Activated T-helper 1 cell treated with anti-CD3 and anti-CD28 coated beads, Interleukin-12 subunit alpha, Interleukin-12 subunit beta, Interleukin-2, Interleukin-4 antibody, amounts not matched to agents 30 ng/mL and 10 ng/mL and 1 ng/mL, durations not matched to agents 14 hours and 24 hours and 36 hours (primary cell): Measurements from ENCODE around the gene ZNF205. TPM values are rescaled to one million over a fixed set of nuclear protein-coding genes. Genes with fewer than 3 reads are reported as not detected.
"Not testable (repeated sequence)": the region's sequence is repeated elsewhere in the genome, so short reads cannot be mapped to it uniquely, and the experiment has no call there.

Experiments
- DNase-seq: peaks from one replicate; pipeline ENCODE4 v3.0.0; 2021; ENCODE audit warnings: low spot score
- H3K27ac Mint-ChIP-seq: one replicate; pipeline ENCODE4 v1.8.0; 2021; ENCODE audit warnings: mild to moderate bottlenecking, mixed read lengths
- H3K27me3 Mint-ChIP-seq: one replicate; pipeline ENCODE4 v1.8.0; 2022; ENCODE audit warnings: mild to moderate bottlenecking, moderate library complexity, mixed read lengths; ENCODE audit not compliant: insufficient read depth
- H3K36me3 Mint-ChIP-seq: one replicate; pipeline ENCODE4 v1.8.0; 2021; ENCODE audit warnings: low read depth, mixed read lengths
- H3K4me1 Mint-ChIP-seq: one replicate; pipeline ENCODE4 v1.8.0; 2021; ENCODE audit warnings: low read depth, mixed read lengths
- H3K4me3 Mint-ChIP-seq: one replicate; pipeline ENCODE4 v1.8.0; 2021; ENCODE audit warnings: mild to moderate bottlenecking, moderate library complexity, mixed read lengths
- H3K9me3 Mint-ChIP-seq: one replicate; pipeline ENCODE4 v1.8.0; 2021; ENCODE audit warnings: mixed read lengths
- intact Hi-C: fragments of 100-400 bp; cut with micrococcal nuclease; formaldehyde crosslinking; loops from one replicate; pipeline ENCODE4 v1.15.1; 2024
- total RNA-seq: library from RNA; stranded (reverse); gene quantifications from 2 replicates; pipeline ENCODE4 v1.2.3, GENCODE V29; 2022

The ZNF205 gene
- total RNA-seq, 1 donor from 2014 or later: 0.39 TPM

- no peaks in the 10 kb centered on the region for H3K36me3 Mint-ChIP-seq
- peaks cover 18% of the 10 kb centered on the region for H3K27me3 Mint-ChIP-seq
- H3K27ac Mint-ChIP-seq: no peak overlapping the region
- H3K4me1 Mint-ChIP-seq: peaks cover 57% of the 10 kb centered on the region
- no peak overlapping the region for H3K4me3 Mint-ChIP-seq
- no peak for DNase-seq
- peaks cover 3% of the 10 kb centered on the region for H3K9me3 Mint-ChIP-seq
- intact Hi-C loops: no loop called here
These were observed 42.8 kb downstream of the ZNF205 start for GRCh38 chr16:3155181-3155580.

DNA sequence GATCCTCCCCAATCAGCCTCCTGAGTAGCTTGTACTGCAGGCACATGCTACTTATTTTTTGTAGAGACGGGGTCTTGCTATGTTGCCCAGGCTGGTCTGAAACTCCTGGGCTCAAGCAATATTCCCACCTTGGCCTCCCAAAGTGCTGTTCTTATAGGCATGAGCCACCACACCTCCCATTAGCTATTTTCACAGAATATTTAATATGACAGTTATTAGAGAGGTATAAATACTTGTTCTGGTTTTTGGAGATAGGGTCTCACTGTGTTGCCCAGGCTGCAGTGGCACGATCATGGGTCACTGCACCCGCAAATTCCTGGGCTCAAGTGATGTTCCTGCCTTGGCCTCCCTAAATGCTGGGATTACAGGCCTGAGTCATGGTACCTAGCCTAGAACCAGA is 43.6 kb downstream of the ZNF205 start:
- peaks cover 18% of the 10 kb centered on the region for H3K27me3 Mint-ChIP-seq
- intact Hi-C loops: no loop called here
- H3K4me3 Mint-ChIP-seq: no peak overlapping the region
- no peak for DNase-seq
- no peak overlapping the region for H3K27ac Mint-ChIP-seq
- no peaks in the 10 kb centered on the region for H3K36me3 Mint-ChIP-seq
- H3K4me1 Mint-ChIP-seq: peaks cover 51% of the 10 kb centered on the region
- H3K9me3 Mint-ChIP-seq: peaks cover 3% of the 10 kb centered on the region

DNA sequence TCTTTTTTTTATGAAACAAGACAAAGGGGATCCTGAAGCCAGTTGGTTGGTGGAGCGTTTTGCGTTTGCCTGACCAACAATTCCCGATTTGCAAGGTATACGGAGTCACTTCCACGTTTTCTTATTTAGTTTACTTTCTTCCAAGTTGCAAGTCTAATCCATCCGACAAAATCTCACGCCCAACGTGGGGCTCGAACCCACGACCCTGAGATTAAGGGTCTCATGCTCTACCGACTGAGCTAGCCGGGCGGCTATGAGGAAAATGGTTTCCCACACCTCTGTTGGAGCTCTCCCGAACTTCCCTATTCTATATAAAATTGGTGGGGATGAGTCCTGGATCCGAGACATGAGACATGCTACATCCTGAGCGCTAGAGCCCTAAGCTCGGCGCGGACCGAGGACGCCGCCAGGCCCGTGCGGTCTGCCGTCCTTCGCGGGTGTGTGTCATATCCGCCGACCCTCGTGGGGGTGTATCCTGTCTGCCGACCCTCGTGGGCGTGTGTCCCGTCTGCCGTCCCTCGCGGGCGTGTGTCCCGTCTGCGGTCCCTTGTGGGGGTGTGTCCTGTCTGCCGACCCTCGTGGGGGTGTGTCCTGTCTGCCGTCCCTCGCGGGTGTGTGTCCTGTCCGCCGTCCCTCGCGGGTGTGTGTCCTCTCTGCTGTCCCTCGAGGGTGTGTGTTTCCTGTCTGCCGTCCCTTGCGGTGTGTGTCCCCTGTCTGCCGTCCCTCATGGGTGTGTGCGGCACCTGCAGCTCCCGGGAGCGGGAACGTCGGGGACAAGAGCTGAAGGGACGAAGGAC is 45.0 kb downstream of the ZNF205 start:
- H3K36me3 Mint-ChIP-seq: no peaks in the 10 kb centered on the region
- peak; percentile 36 for DNase-seq
- H3K27ac Mint-ChIP-seq: peak overlapping the region; percentile 82
- peaks cover 3% of the 10 kb centered on the region for H3K9me3 Mint-ChIP-seq
- H3K4me3 Mint-ChIP-seq: peak overlapping the region; percentile 81
- intact Hi-C loops: loop anchor here (1.0 to 2.0 kb wide), 3 partner anchors 7 to 57 kb away; no protein-coding TSS in a partner anchor
- H3K27me3 Mint-ChIP-seq: peaks cover 19% of the 10 kb centered on the region
- peaks cover 43% of the 10 kb centered on the region for H3K4me1 Mint-ChIP-seq

DNA sequence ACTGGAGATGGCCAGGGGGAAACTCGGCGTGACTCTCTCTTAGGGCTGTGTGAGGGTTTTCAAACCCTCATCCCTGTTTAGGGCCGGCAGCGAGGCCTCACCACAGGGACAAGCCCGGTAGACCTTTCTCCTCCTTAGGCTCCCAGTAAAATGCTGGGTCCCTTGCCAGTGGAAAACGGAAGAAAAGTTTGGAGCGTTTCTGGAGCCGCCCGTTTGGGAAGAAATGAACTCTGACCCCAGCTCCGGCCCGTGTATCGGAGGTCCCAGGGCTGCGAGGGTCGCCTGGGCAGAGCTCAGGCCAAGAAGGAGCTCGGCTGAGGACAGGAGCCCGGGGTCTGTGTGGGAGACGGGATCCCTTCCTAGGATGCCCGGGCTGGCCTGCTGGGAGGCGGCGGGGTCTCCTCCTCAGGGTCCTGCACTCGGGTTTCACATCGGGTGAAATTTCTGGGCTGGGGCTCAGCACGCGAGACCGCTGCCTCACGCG is 45.7 kb downstream of the ZNF205 start:
- no peak for DNase-seq
- peak overlapping the region; percentile 81 for H3K4me3 Mint-ChIP-seq
- H3K4me1 Mint-ChIP-seq: peaks cover 37% of the 10 kb centered on the region
- H3K36me3 Mint-ChIP-seq: no peaks in the 10 kb centered on the region
- peaks cover 15% of the 10 kb centered on the region for H3K27me3 Mint-ChIP-seq
- H3K9me3 Mint-ChIP-seq: peaks cover 3% of the 10 kb centered on the region
- intact Hi-C loops: loop anchor here (1.0 to 2.0 kb wide), 3 partner anchors 8 to 57 kb away; no protein-coding TSS in a partner anchor
- H3K27ac Mint-ChIP-seq: peak overlapping the region; percentile 82

DNA sequence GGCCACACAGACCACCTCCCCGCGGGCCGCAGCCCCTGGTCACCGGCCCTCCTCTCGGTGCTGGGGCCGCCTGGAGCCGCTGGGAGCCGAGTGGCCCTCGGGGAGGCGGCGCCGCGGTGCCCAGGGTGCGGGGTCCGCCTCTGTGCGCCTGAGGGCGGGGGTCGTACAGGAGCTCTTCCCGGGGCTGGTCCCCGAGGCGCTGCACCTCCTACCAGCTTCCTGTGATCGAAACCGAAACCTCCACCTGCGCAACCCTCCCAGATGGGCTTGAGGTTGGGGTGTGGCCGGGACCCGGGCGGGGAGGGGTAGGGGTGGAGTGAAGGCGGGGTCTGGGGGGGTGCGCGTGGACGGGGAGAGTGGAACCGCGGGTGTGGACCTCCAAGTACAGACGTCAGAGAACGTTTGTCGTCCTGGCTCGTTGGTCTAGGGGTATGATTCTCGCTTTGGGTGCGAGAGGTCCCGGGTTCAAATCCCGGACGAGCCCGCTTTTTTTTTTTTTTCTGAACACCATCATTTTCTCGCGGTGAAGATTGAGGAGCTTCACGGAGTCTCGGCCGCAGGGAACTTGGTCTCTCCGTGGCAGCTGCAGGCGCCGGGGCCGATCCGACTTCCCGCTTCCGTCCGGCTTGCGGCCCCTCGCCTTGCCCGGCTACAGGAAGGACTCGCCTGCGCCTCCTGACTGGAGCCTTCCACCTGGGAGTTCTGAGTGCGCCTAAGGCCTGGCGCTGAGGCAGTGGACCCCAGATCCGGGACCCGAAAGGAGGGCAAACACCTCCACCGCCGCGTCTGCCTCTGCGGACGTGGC is 46.3 kb downstream of the ZNF205 start:
- Mint-ChIP-seq H3K4me1 (peaks cover 41% of the 10 kb centered on the region), H3K27ac (peak overlapping the region; percentile 94), H3K9me3 (peaks cover 3% of the 10 kb centered on the region), H3K27me3 (peaks cover 15% of the 10 kb centered on the region), H3K36me3 (no peaks in the 10 kb centered on the region), H3K4me3 (peak overlapping the region; percentile 89)
- intact Hi-C loops: loop anchor here (1.0 to 2.0 kb wide), 3 partner anchors 8 to 58 kb away; no protein-coding TSS in a partner anchor
- peak; percentile 85 for DNase-seq

GRCh38 chr16:3161235-3162018 is 49.0 kb downstream of the ZNF205 start:
- H3K4me3 Mint-ChIP-seq: peak overlapping the region; percentile 51
- H3K27me3 Mint-ChIP-seq: peaks cover 15% of the 10 kb centered on the region

DNA sequence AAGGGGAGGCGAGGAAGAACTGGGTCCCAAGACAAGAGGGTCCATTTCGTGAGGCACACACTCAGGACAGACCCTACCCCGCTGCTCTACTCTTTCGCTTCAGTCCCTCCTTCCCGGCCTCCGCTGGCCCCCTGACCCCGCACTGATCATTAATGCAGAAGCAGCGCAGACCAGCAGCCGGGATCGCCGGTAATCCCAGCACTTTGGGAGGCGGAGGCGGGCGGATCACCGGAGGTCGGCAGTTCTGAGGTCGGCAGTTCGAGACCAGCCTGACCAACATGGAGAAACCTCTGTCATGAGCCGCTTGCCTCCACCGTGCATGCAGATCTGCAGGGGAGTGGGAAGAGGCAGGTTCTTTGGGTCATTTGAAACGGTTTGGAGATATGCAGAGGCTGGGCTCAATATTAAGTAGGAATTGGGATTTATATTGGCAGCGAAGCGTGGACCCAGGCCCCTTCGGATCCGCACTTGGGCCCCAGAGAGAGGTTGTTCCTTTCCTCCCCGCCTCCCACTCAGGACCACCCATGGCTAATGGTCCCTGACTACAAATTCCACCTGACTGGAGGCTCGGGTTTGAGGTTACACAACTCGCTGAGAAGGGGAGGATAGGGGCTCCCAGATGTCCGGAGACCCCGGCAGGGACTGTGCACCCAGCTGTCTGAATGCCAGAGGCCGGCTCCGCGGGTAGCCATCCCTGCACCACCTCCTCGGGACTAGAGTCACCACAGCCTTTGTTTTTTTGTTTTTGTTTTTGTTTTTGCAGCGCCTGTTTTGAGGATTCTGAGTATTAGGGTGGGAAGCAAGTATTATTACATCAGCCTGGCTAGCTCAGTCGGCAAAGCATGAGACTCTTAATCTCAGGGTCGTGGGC is 52.0 kb downstream of the ZNF205 start:
- no peaks in the 10 kb centered on the region for H3K9me3 Mint-ChIP-seq
- H3K27me3 Mint-ChIP-seq: peaks cover 18% of the 10 kb centered on the region
- no peaks in the 10 kb centered on the region for H3K36me3 Mint-ChIP-seq

More at GRCh38 chr16:3161235-3162018, 49.0 kb downstream of the ZNF205 start:
- H3K27ac Mint-ChIP-seq: no peak overlapping the region
- DNase-seq: no peak
- no peaks in the 10 kb centered on the region for H3K9me3 Mint-ChIP-seq
- no peaks in the 10 kb centered on the region for H3K36me3 Mint-ChIP-seq
- intact Hi-C loops: no loop called here
- H3K4me1 Mint-ChIP-seq: peaks cover 47% of the 10 kb centered on the region

DNA sequence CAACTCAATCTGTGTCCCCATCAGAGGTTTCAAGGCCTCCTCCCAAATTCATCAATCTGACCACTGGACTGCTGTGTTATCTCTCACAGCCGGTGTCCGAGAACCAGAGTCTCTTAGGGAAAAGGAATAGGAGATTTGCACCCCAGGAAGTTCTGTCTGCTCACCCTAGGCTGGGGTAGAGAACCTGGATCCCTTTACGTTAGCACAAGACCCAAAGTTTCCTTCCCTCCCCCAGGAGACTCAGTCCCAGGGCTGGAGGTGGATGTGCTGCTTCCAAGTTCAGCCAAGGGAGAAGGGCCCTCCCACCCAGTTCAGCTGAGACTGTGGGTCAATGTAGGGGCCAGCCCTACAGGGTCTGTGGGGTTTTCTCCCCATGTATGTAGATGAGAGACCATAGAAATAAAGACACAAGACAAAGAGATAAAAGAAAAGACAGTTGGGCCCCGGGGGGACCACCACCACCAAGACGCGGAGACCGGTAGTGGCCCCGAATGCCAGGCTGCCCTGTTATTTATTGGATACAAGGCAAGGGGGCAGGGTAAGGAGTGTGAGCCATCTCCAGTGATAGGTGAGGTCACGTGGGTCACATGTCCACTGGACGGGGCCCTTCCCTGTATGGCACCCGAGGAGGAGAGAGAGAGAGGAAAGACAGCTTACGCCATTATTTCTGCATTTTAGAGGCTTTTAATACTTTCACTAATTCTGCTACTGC is 52.9 kb downstream of the ZNF205 start:
- Mint-ChIP-seq H3K36me3 (no peaks in the 10 kb centered on the region), H3K9me3 (no peaks in the 10 kb centered on the region), H3K4me3 (no peak overlapping the region), H3K27me3 (peaks cover 26% of the 10 kb centered on the region), H3K4me1 (peaks cover 19% of the 10 kb centered on the region), H3K27ac (peak overlapping the region; percentile 31)
- intact Hi-C loops: no loop called here
- DNase-seq: no peak

More for the DNA sequence above, 52.0 kb downstream of the ZNF205 start:
- Mint-ChIP-seq H3K27ac (no peak overlapping the region), H3K4me1 (peaks cover 28% of the 10 kb centered on the region), H3K4me3 (no peak overlapping the region)
- intact Hi-C loops: no loop called here
- DNase-seq: no peak

DNA sequence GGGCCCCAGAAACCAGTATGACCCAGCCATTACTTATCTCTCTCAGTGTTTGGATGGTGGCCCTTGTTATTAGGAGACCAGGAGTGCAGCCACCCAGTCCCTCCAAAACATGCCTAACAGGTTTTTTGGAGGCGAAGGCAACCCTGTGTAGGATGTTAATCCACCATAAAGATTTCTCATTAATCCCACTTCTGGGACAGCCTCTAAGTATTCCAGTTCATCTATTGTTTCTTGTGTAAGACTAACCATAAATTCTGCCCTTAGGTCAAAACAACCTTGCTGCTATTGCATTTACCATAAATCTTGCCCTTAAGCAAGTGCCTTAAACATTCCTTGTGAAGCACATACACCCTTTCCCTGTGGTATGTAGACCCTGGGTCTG is 54.1 kb downstream of the ZNF205 start:
- Mint-ChIP-seq H3K36me3 (peaks cover 5% of the 10 kb centered on the region), H3K27me3 (peaks cover 33% of the 10 kb centered on the region), H3K4me1 (peaks cover 28% of the 10 kb centered on the region), H3K9me3 (no peaks in the 10 kb centered on the region), H3K4me3 (no peak overlapping the region), H3K27ac (no peak overlapping the region)
- DNase-seq: no peak
- intact Hi-C loops: loop anchor here (1.0 kb wide), 6 partner anchors 8 to 135 kb away; no protein-coding TSS in a partner anchor

DNA sequence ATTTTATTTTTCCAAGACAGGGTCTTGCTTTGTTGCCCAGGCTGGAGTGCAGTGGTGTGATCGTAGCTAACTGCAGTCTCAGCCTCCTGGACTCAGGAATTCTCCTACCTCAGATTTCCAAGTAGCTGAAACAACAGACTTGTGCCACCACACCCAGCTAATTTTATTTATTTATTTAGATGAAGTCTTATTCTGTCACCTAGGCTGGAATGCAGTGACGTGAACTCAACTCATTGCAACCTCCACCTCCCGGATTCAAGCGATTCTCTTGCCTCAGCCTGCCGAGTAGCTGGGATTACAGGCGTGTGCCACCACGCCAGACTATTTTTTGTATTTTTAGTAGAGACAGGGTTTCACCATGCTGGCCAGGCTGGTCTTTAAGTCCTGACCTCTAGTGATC is 56.3 kb downstream of the ZNF205 start:
- H3K9me3 Mint-ChIP-seq, DNase-seq, H3K4me3 Mint-ChIP-seq, H3K36me3 Mint-ChIP-seq, H3K27ac Mint-ChIP-seq, intact Hi-C loops: not testable (repeated sequence)
- peaks cover 42% of the 10 kb centered on the region for H3K27me3 Mint-ChIP-seq
- peaks cover 37% of the 10 kb centered on the region for H3K4me1 Mint-ChIP-seq
